ENCODE measurements around the gene NOTUM.
"Not testable (repeated sequence)": the region's sequence is repeated elsewhere in the genome, so short reads cannot be mapped to it uniquely, and the experiment has no call there.

Gene NOTUM

DNA sequence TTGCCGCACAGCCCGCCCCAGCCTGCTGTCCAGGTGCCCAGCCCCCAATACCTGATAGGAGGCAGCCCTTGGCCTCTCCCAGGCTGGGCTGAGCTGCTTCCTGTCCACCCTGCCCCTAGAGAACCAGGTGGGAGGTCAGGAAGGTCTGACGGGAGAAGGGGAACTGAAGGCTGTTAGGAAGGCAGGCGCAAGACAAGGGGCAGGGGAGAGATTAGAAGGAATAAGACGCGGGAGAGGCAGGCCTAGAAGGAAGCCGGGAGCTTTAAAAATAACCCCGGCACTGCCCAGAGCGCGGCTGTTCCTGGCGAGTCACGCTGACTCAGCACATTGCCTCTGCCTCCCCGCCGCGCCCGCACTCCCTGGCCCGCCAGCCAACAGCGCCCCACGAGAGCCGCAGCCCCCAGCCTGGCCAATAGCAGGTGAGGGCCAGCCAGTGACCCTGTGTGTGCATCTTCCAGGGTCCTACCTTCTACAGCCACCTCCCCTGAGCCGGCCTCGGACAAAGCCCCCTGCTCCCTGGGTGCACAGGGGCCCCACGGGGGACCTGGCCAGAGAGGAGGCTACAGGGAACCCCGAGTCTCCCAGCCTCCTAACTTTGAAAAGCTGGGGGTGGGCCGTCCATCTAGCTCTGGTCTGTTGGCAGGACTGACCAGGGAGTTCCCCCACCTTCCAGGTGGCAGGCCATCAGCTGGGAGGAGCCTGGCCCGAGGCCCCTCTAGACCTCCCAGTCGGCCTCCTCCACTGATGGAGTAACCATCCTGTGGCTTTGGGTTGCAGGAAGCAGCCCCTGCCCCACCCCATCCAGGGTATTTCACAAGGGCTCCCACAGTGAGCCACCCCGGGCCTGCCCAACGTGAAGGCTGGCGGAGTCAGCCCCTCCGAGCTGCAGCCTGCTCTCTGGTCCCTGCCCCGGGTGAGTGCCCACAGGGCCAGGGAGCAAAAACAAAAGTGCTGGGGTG, 37.4 kb downstream of the NOTUM start:
- DNase-seq (ENCODE audit: low spot score), result peak; percentile 86

DNA sequence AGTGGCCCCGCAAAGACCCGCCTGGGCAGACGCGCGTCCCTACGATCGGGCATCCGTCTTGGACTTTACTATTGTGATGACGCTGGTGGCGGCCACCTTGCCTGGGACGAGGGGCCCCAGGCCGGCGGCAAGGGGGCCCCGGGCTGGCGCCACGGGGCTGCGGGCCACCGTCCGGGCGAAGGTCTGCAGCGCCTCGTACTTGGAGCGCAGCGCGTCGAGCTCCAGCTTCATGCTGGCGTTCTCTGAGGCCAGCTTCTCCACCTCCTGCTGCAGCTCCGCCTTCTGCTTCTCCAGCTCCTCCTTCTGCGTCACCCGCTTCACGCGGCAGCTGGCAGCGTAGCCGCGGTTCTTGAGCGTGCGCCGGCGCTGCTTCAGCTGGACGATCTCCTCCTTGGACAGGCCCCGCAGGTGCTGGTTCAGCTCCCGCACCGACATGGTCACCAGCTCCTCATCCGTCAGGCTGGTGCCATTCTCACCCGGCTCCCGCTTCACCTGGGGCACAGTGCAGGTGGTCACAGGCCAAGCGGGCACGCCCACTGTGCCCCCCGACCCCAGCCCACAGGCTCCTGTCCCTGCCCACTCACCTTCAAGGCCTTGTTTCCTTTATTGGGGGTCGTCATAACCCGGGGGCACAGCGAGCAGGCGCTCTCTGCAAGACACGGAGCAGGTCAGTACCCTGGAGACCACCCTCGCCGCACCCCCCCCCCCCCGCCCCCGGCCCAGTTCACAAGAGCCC, 38.3 kb downstream of the NOTUM start:
- no peak for DNase-seq (ENCODE audit: low spot score)

DNA sequence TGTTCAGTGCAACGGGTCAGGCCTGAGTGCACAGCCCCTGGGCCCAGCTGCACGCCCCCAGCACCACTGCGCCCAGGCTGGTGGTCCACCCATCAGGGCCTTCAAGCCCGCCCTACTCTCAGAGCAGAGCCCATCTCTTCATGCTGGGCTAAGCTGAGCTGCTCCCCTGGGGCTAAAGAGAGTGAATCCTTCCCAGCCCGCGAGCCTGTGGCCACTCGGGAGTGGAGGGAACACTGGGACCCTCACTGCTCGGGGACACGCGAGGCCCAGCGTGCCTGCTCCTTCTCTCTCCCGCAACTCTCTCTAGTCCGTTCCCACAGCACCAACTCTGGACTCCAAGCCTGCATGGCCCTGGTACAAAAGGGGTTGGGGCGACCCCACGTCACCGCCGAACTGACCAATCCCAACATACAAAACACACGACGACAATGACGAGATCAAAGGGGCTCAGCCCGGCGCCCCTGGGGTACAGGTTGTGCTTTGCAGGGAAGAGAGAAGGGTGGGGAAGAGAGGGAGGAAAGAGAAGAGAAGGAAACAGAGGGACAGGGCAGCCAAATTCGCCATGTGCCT, 38.9 kb downstream of the NOTUM start:
- no peak for DNase-seq (ENCODE audit: low spot score)

DNA sequence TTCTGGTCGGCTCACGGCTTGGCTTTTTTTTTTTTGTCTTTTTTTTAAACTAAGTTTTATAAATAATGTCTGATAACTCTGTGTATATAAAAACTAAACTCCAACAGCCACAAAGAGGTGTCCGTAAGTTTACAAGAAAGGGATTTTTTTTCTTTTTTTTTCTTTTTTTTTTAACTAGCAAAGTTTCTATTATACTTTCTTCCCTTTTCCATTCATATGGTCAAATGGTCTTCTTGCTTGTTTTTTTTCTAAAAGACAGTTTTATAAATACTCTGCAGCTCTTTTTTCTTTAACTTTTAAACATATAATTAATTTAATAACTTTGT, 39.5 kb downstream of the NOTUM start:
- no peak for DNase-seq (ENCODE audit: low spot score)

- DNase-seq (ENCODE audit: low spot score), result no peak
These were observed 40.1 kb downstream of the NOTUM start for GRCh38 chr17:81920612-81921536.

- no peak for DNase-seq (ENCODE audit: low spot score)
These were observed 42.0 kb downstream of the NOTUM start for GRCh38 chr17:81918832-81919545.

- not testable (repeated sequence) for DNase-seq (ENCODE audit: low spot score)
These were observed 42.7 kb downstream of the NOTUM start for GRCh38 chr17:81918333-81918669.

DNA sequence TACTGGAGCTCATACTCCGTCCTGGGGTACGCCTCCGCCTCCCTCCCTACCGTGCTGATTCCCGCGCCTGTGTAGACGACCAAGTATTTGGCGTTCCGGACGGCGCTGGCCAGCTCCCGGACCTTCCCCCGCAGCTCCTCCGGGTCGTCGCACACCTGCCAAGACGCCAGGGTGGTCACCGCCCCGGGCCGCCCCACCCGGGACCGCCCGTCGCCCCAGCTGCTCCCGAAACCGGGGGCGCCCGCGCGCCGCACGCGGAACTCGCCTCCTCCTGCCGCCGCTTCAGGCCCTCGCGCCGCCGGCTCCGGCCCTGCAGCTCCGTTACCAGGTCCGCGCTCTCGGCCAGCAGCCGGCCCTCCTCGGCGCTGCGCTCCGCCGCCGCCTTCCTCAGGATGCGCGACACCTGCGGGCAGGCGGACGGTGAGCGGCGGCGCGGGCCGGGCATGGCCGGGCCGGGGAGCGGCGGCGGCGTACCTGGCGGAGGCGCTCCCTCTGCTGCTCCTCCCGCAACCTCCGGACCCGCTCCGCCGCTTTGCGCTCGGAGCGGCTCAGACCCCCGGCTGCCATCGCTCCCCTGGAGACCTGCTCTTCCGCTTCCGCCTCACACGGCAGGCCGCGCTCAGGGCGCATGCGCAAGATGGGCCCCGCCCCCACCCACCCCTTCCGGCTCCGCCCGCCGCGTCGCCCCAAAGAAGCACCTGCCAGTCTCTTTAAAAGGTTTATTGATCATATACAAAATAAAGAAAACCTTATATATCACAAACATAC, 43.2 kb downstream of the NOTUM start, which contains the start of gene SIRT7:
Gene SIRT7, minus strand, starts transcription at position 612 of the 768 bp plus-strand sequence. Its CDS starts 45 bp downstream, at position 567.
- peak; percentile 96 for DNase-seq (ENCODE audit: low spot score)

DNA sequence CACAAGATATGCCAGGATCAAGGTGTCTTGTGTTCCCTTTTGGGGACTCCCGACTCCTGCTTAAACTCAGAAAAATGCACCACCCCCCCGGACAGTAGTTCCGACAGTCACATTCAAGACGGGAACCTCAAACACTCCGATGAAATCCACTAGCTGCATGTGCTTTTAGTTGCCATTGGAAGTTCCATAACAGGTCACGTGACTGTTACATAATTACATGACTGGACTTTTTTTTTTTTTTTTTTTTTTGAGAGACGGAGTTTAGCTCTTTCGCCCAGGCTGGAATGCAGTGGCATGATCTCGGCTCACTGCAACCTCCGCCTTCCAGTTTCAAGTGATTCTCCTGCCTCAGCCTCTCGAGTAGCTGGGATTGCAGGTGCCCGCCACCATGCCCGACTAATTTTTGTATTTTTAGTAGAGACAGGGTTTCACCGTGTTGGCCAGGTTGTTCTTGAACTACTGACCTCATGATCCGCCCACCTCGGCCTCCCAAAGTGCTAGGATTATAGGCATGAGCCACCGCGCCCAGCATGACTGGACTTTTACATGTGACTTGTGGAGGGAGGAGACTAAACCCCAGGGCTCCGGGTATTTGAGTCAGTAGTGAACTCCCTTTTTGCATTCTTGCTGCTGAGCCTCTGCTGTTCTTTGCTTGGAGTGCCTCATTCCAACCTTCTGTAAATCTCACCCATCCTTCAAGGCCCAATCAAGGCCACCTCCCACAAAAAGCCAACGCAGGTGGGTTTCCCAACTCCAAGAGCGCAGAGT, 44.6 kb downstream of the NOTUM start:
- DNase-seq (ENCODE audit: low spot score), result no peak

GRCh38 chr17:81915331-81915730, 45.7 kb downstream of the NOTUM start:
- no peak for DNase-seq (ENCODE audit: low spot score)

DNA sequence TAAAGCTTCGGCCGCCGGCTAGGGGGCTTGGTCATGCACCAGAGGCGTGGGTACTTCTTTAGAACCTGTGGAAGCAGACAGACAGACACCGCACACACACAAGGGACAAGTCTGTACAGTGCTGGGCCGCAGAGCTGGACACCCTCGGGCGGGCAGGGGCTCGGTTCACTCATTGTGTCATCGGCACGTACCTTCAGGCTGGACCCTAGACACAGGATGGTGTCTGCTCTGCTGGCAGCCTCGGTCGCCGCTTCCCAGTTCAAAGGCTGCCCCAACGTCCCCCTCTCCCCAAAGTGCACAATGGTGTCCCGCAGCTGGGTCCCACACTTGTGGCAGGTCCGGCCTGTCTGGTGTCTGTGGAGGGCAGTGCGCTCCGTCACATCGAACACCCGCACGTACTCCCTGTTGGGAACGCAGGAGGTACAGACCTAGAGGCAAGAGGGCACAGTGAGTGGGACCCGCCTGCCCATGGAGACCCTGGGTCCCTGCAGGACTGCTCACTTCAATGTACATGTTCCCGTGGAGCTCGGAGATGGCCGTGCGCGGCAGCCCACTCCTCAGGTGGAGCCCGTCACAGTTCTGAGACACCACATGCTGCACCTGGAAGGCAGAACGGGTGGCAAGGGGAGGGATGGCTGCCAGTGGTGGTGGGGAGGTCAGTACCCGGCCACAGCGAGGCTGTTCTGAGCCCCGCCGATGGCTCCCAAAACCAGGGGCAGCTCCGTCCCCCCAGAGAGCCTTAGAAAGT, 46.7 kb downstream of the NOTUM start:
- no peak for DNase-seq (ENCODE audit: low spot score)

GRCh38 chr17:81913394-81914102, 47.4 kb downstream of the NOTUM start:
- DNase-seq (ENCODE audit: low spot score), result no peak

GRCh38 chr17:81912441-81913309, 48.3 kb downstream of the NOTUM start:
- DNase-seq (ENCODE audit: low spot score), result no peak

DNA sequence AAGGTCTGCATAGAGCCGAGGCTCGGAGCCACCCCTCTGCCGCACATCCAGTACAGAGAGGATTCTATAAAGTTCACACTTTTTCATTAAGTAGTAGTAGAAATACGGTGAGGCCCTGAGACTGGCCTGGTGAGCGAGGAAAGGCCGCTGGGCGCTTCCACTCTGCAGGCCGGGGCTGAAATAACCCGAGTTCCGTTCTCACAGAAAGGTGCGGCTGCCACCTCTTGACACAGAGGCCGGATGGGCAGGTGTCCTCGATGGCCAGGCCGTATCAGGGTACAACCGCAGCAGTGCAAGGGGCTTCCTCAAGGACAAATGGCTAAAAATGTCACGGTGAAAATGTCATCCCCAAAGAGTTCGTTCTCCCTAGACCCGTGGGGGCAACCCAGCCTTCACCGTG, 49.0 kb downstream of the NOTUM start:
- no peak for DNase-seq (ENCODE audit: low spot score)

- DNase-seq (ENCODE audit: low spot score), result peak; percentile 97
These were observed 49.6 kb downstream of the NOTUM start, which contains the start of gene PCYT2 for GRCh38 chr17:81911277-81911961. PCYT2 (minus strand) TSS chr17:81911399; CDS start chr17:81911355, 44 bp downstream.

DNA sequence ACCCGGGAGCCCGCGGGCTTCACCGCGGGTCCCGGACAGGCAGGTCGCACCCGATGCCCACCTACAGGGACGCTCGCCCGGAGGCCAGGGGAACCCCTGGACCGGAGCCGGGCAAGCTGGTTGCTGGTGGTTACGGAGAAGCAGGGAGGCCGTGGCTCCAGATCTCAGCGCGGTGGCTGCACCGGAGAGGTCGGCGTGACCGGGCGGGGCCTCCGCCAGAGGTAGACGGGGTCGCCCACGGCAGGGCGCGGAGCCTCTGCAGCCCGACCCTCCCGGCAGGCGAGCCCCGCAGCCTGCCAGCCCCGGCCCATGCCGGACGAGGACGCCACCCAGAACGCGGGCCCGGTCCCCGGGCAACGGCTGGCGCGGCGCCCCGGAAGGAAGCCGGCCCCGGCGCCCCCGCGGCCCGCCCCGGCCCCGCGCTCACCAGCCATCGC, 50.1 kb downstream of the NOTUM start:
- DNase-seq (ENCODE audit: low spot score), result peak; percentile 76
